ENCODE data around the gene MVB12B.
A peak's percentile ranks its signal among the peaks of the same experiment; 100 is the strongest.

MVB12B gene

GRCh38 chr9:126448865-126449577, 122.4 kb downstream of the MVB12B start:
- DNase-seq, result no peak

- no peak for DNase-seq
Measured at GRCh38 chr9:126449725-126450667, 123.4 kb downstream of the MVB12B start.

- DNase-seq, result no peak
Measured at GRCh38 chr9:126450668-126451205, 124.1 kb downstream of the MVB12B start.

GRCh38 chr9:126451316-126451885, 124.8 kb downstream of the MVB12B start:
- DNase-seq, result no peak

- DNase-seq, result no peak
Measured at GRCh38 chr9:126452106-126452505, 125.5 kb downstream of the MVB12B start.

- no peak for DNase-seq
Measured at GRCh38 chr9:126453156-126453963, 126.7 kb downstream of the MVB12B start.

GRCh38 chr9:126454215-126454614, 127.6 kb downstream of the MVB12B start:
- no peak for DNase-seq

GRCh38 chr9:126454795-126455194, 128.2 kb downstream of the MVB12B start:
- no peak for DNase-seq

GRCh38 chr9:126456441-126457174, 130.0 kb downstream of the MVB12B start:
- DNase-seq, result no peak

GRCh38 chr9:126457175-126457547, 130.5 kb downstream of the MVB12B start:
- DNase-seq, result no peak

- no peak for DNase-seq
Measured at GRCh38 chr9:126457890-126458289, 131.3 kb downstream of the MVB12B start.

GRCh38 chr9:126459126-126459525, 132.5 kb downstream of the MVB12B start:
- peak in 18 of 56 donors; percentile 27 to 84 (median 36) for DNase-seq

GRCh38 chr9:126459546-126459945, 132.9 kb downstream of the MVB12B start:
- no peak for DNase-seq

GRCh38 chr9:126459965-126460843, 133.6 kb downstream of the MVB12B start:
- no peak for DNase-seq

GRCh38 chr9:126461029-126461428, 134.4 kb downstream of the MVB12B start:
- DNase-seq, result no peak

GRCh38 chr9:126461608-126462007, 135.0 kb downstream of the MVB12B start:
- DNase-seq, result no peak

- DNase-seq, result no peak
Measured at GRCh38 chr9:126462617-126463016, 136.0 kb downstream of the MVB12B start.

GRCh38 chr9:126463426-126463825, 136.8 kb downstream of the MVB12B start:
- no peak for DNase-seq
